Endodermal cell (in vitro differentiated cells): ENCODE measurements around the gene HPSE2. TPM values are rescaled to one million over a fixed set of nuclear protein-coding genes. Genes with fewer than 3 reads are reported as not detected.

Source experiments
- DNase-seq: peaks from one replicate; pipeline ENCODE4 v3.0.0-alpha.2; 2017
- H3K27ac ChIP-seq: 2 replicates; pipeline ENCODE4 v1.5.1; 2013; ENCODE audit warnings: mild to moderate bottlenecking, low read depth, low read length, moderate library complexity
- H3K27me3 ChIP-seq: 2 replicates; pipeline ENCODE4 v1.6.1; 2013; ENCODE audit warnings: mild to moderate bottlenecking, low read length, moderate library complexity; ENCODE audit not compliant: insufficient read depth, control insufficient read depth, poor library complexity, severe bottlenecking
- H3K36me3 ChIP-seq: 2 replicates; pipeline ENCODE4 v1.7.0; 2013; ENCODE audit warnings: mild to moderate bottlenecking, low read length, moderate library complexity; ENCODE audit not compliant: control insufficient read depth, insufficient read depth
- H3K4me1 ChIP-seq: one replicate; pipeline ENCODE4 v1.7.0; 2013; ENCODE audit warnings: low read length; ENCODE audit not compliant: control insufficient read depth, insufficient read depth
- H3K4me3 ChIP-seq: 2 replicates; pipeline ENCODE4 v1.5.1; 2013; ENCODE audit warnings: mild to moderate bottlenecking, low read length, moderate library complexity
- H3K9ac ChIP-seq: 2 replicates; pipeline ENCODE4 v1.6.1; 2013; ENCODE audit warnings: mild to moderate bottlenecking, low read length, moderate library complexity; ENCODE audit not compliant: poor library complexity, severe bottlenecking; ENCODE audit errors: extremely low read depth
- H3K9me3 ChIP-seq: 2 replicates; pipeline ENCODE4 v1.6.1; 2013; ENCODE audit warnings: mild to moderate bottlenecking, low read length, moderate library complexity; ENCODE audit not compliant: control insufficient read depth
- H3K27ac Mint-ChIP-seq: 2 replicates; pipeline ENCODE4 v1.8.0; 2020; ENCODE audit warnings: mixed read lengths
- H3K27me3 Mint-ChIP-seq: 2 replicates; pipeline ENCODE4 v1.8.0; 2021; ENCODE audit warnings: mild to moderate bottlenecking, mixed read lengths; ENCODE audit not compliant: insufficient read depth
- H3K36me3 Mint-ChIP-seq: 2 replicates; pipeline ENCODE4 v1.8.0; 2020; ENCODE audit warnings: low read depth, mixed read lengths
- H3K4me1 Mint-ChIP-seq: 2 replicates; pipeline ENCODE4 v1.8.0; 2020; ENCODE audit warnings: mixed read lengths
- H3K4me3 Mint-ChIP-seq: 2 replicates; pipeline ENCODE4 v1.8.0; 2020; ENCODE audit warnings: mild to moderate bottlenecking, moderate library complexity, mixed read lengths
- H3K9me3 Mint-ChIP-seq: 2 replicates; pipeline ENCODE4 v1.8.0; 2020; ENCODE audit warnings: mild to moderate bottlenecking, mixed read lengths
- CTCF ChIP-seq: fragments of 200-600 bp; sonication (generic); conservative IDR thresholded peaks from 2 replicates; pipeline ENCODE4 v1.5.0; 2021; ENCODE audit warnings: antibody characterized with exemption, mild to moderate bottlenecking
- WGBS, 2 experiments: methylation state at CpG; one replicate each; pipeline versions ENCODE4 v1.1.5 to v1.1.7; 2013; ENCODE audit warnings: missing lambda C conversion rate in 2 of 2, mixed read lengths in 1 of 2; ENCODE audit not compliant: insufficient coverage in 1 of 2, insufficient read length in 1 of 2; 5-methylcytosine and 5-hydroxymethylcytosine counted together
- total RNA-seq, 2 donors: library from RNA; stranded (reverse); fragmentation: NEBNext Ultra II Directional in 1 of 2; extraction: Animal tissue kit (Norgen Biotek cat#: 25700) in 1 of 2; gene quantifications; 2 replicates in 1 of 2; 3 replicates in 1 of 2; pipeline ENCODE4 v1.2.1, GENCODE V29; 2021

Gene HPSE2
- total RNA-seq, 2 donors from 2014 or later, result 0.07 to 0.11 TPM

GRCh38 chr10:98422182-98422581 lies 813.5 kb downstream of the HPSE2 start:
- WGBS, 2 experiments, result 93 to 97% methylated on average over 9 to 10 of the region's 10 CpGs
- Mint-ChIP-seq H3K36me3 (peaks cover 8% of the 10 kb centered on the region), H3K4me3 (no peak overlapping the region), H3K27ac (no peak overlapping the region), H3K9me3 (no peaks in the 10 kb centered on the region), H3K4me1 (no peaks in the 10 kb centered on the region), H3K27me3 (no peaks in the 10 kb centered on the region)
- H3K27ac ChIP-seq, result no peak overlapping the region
- DNase-seq, result no peak
- H3K9ac ChIP-seq, result no peak overlapping the region
- H3K36me3 ChIP-seq, result no peaks in the 10 kb centered on the region
- H3K9me3 ChIP-seq, result no peaks in the 10 kb centered on the region
- no peaks in the 10 kb centered on the region for H3K4me1 ChIP-seq
- H3K4me3 ChIP-seq, result no peak overlapping the region
- H3K27me3 ChIP-seq, result no peaks in the 10 kb centered on the region
- no peak for TF ChIP-seq CTCF

GRCh38 chr10:98420786-98421185 lies 814.9 kb downstream of the HPSE2 start:
- DNase-seq, result no peak
- H3K36me3 Mint-ChIP-seq, result peaks cover 11% of the 10 kb centered on the region
- no peak overlapping the region for H3K4me3 ChIP-seq
- no peaks in the 10 kb centered on the region for H3K4me1 Mint-ChIP-seq
- WGBS, 2 experiments, result 89 to 98% methylated on average over 8 to 9 of the region's 9 CpGs
- H3K36me3 ChIP-seq, result no peaks in the 10 kb centered on the region
- no peaks in the 10 kb centered on the region for H3K9me3 Mint-ChIP-seq
- H3K27ac Mint-ChIP-seq, result no peak overlapping the region
- H3K27ac ChIP-seq, result no peak overlapping the region
- no peaks in the 10 kb centered on the region for H3K9me3 ChIP-seq
- no peak overlapping the region for H3K4me3 Mint-ChIP-seq
- H3K9ac ChIP-seq, result no peak overlapping the region
- H3K27me3 ChIP-seq, result no peaks in the 10 kb centered on the region
- no peak for TF ChIP-seq CTCF
- no peaks in the 10 kb centered on the region for H3K27me3 Mint-ChIP-seq
- no peaks in the 10 kb centered on the region for H3K4me1 ChIP-seq

- H3K36me3 ChIP-seq, result no peaks in the 10 kb centered on the region
- Mint-ChIP-seq H3K36me3 (peaks cover 11% of the 10 kb centered on the region), H3K27ac (no peak overlapping the region)
These were observed 816.0 kb downstream of the HPSE2 start for GRCh38 chr10:98419469-98420261.

More at GRCh38 chr10:98419469-98420261, 816.0 kb downstream of the HPSE2 start:
- Mint-ChIP-seq H3K4me1 (peaks cover 2% of the 10 kb centered on the region), H3K4me3 (no peak overlapping the region), H3K9me3 (no peaks in the 10 kb centered on the region), H3K27me3 (no peaks in the 10 kb centered on the region)
- no peak for TF ChIP-seq CTCF
- H3K9ac ChIP-seq, result no peak overlapping the region
- H3K9me3 ChIP-seq, result no peaks in the 10 kb centered on the region
- H3K27ac ChIP-seq, result no peak overlapping the region
- 91 to 93% methylated on average over 15 to 17 of the region's 17 CpGs for WGBS, 2 experiments
- no peaks in the 10 kb centered on the region for H3K4me1 ChIP-seq
- H3K27me3 ChIP-seq, result no peaks in the 10 kb centered on the region
- DNase-seq, result no peak
- H3K4me3 ChIP-seq, result no peak overlapping the region
